Measurements from ENCODE around the gene SLC12A2. TPM values are rescaled to one million over a fixed set of nuclear protein-coding genes. Genes with fewer than 3 reads are reported as not detected.

Gene SLC12A2
- total and polyA plus RNA-seq, 9 of the 15 experiments (the other 6 are each of a cell fraction or from before 2014, with no cell fraction given): 5.1 to 20.3 (median 12.6) TPM

DNA sequence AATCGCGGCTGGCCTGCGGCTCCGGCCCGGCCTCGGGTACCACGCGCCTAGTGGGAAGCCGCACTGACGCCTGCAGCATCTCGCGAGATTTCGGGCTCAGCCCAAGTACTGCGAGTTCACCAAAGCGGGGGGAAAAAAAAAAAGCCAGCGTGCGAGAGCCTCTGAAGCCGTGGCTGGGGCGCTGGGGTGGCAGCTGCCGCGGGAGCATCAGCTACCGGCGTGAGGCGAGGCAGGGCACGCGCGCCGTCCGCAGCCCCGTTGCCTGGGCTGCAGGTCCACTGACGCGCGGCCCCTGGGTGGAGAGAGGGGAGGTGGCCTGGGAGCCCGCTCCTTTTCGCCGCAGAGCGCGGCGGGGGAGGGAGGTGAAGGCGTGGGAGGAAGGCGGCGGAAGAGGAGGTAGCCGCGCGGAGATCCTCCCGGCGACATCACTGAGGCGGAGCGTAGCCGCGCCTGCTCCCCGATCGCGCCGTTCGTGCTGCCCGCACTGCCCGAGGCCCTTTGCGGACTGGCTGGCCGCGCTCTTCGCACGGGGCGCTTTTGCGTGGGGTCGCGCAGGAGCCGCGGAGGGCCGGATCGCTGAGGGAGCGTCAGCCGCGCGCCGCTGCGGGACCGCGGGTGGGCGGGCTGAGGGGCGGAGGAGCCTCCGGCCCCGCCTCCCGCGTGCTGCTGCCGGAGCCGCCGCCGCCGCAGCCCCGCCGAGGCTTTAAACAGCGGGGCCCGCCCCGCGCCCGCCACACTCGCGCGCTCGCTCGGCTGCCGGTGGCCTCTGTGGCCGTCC lies at the start of gene SLC12A2 (continued):
- peak; percentile 91 for TF ChIP-seq RBFOX2 (IDR thresholded peaks at IDR 0.05; ENCODE audit: low read depth, low read length)
- TF ChIP-seq EP400 (IDR thresholded peaks at IDR 0.05): peak; percentile 86
- TF ChIP-seq SUPT5H (IDR thresholded peaks at IDR 0.05): peak; percentile 79
- no peak for TF ChIP-seq DNMT1 (IDR thresholded peaks at IDR 0.05)
- no peak for TF ChIP-seq ZNF175 (CRISPR knock-in tag; IDR thresholded peaks at IDR 0.05; ENCODE audit: low read depth)
- TF ChIP-seq SREBF1 (IDR thresholded peaks at IDR 0.05; ENCODE audit: borderline replicate concordance, low read depth, low read length): no peak
- TF ChIP-seq, protein P1, sequence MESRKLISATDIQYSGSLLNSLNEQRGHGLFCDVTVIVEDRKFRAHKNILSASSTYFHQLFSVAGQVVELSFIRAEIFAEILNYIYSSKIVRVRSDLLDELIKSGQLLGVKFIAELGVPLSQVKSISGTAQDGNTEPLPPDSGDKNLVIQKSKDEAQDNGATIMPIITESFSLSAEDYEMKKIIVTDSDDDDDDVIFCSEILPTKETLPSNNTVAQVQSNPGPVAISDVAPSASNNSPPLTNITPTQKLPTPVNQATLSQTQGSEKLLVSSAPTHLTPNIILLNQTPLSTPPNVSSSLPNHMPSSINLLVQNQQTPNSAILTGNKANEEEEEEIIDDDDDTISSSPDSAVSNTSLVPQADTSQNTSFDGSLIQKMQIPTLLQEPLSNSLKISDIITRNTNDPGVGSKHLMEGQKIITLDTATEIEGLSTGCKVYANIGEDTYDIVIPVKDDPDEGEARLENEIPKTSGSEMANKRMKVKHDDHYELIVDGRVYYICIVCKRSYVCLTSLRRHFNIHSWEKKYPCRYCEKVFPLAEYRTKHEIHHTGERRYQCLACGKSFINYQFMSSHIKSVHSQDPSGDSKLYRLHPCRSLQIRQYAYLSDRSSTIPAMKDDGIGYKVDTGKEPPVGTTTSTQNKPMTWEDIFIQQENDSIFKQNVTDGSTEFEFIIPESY (CRISPR knock-in tag; IDR thresholded peaks at IDR 0.05): peak; percentile 59
- TF ChIP-seq HEY1 (CRISPR knock-in tag; IDR thresholded peaks at IDR 0.05; ENCODE audit: borderline replicate concordance): no peak
- TF ChIP-seq ZNF239 (CRISPR knock-in tag; IDR thresholded peaks at IDR 0.05): no peak
- TF ChIP-seq, protein P2, sequence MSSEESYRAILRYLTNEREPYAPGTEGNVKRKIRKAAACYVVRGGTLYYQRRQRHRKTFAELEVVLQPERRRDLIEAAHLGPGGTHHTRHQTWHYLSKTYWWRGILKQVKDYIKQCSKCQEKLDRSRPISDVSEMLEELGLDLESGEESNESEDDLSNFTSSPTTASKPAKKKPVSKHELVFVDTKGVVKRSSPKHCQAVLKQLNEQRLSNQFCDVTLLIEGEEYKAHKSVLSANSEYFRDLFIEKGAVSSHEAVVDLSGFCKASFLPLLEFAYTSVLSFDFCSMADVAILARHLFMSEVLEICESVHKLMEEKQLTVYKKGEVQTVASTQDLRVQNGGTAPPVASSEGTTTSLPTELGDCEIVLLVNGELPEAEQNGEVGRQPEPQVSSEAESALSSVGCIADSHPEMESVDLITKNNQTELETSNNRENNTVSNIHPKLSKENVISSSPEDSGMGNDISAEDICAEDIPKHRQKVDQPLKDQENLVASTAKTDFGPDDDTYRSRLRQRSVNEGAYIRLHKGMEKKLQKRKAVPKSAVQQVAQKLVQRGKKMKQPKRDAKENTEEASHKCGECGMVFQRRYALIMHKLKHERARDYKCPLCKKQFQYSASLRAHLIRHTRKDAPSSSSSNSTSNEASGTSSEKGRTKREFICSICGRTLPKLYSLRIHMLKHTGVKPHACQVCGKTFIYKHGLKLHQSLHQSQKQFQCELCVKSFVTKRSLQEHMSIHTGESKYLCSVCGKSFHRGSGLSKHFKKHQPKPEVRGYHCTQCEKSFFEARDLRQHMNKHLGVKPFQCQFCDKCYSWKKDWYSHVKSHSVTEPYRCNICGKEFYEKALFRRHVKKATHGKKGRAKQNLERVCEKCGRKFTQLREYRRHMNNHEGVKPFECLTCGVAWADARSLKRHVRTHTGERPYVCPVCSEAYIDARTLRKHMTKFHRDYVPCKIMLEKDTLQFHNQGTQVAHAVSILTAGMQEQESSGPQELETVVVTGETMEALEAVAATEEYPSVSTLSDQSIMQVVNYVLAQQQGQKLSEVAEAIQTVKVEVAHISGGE (CRISPR knock-in tag; IDR thresholded peaks at IDR 0.05): peak in 1 of 3 experiments; percentile 65; a peak in 1 of 6 replicates
- TF ChIP-seq, protein P3, sequence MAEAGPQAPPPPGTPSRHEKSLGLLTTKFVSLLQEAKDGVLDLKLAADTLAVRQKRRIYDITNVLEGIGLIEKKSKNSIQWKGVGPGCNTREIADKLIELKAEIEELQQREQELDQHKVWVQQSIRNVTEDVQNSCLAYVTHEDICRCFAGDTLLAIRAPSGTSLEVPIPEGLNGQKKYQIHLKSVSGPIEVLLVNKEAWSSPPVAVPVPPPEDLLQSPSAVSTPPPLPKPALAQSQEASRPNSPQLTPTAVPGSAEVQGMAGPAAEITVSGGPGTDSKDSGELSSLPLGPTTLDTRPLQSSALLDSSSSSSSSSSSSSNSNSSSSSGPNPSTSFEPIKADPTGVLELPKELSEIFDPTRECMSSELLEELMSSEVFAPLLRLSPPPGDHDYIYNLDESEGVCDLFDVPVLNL (CRISPR knock-in tag; IDR thresholded peaks at IDR 0.05; ENCODE audit: low read depth): 0 out of 2 replicates have a peak, but pooled peaks have one; percentile 60
- TF ChIP-seq ZNF668 (CRISPR knock-in tag; IDR thresholded peaks at IDR 0.05): no peak
- TF ChIP-seq, protein P4, sequence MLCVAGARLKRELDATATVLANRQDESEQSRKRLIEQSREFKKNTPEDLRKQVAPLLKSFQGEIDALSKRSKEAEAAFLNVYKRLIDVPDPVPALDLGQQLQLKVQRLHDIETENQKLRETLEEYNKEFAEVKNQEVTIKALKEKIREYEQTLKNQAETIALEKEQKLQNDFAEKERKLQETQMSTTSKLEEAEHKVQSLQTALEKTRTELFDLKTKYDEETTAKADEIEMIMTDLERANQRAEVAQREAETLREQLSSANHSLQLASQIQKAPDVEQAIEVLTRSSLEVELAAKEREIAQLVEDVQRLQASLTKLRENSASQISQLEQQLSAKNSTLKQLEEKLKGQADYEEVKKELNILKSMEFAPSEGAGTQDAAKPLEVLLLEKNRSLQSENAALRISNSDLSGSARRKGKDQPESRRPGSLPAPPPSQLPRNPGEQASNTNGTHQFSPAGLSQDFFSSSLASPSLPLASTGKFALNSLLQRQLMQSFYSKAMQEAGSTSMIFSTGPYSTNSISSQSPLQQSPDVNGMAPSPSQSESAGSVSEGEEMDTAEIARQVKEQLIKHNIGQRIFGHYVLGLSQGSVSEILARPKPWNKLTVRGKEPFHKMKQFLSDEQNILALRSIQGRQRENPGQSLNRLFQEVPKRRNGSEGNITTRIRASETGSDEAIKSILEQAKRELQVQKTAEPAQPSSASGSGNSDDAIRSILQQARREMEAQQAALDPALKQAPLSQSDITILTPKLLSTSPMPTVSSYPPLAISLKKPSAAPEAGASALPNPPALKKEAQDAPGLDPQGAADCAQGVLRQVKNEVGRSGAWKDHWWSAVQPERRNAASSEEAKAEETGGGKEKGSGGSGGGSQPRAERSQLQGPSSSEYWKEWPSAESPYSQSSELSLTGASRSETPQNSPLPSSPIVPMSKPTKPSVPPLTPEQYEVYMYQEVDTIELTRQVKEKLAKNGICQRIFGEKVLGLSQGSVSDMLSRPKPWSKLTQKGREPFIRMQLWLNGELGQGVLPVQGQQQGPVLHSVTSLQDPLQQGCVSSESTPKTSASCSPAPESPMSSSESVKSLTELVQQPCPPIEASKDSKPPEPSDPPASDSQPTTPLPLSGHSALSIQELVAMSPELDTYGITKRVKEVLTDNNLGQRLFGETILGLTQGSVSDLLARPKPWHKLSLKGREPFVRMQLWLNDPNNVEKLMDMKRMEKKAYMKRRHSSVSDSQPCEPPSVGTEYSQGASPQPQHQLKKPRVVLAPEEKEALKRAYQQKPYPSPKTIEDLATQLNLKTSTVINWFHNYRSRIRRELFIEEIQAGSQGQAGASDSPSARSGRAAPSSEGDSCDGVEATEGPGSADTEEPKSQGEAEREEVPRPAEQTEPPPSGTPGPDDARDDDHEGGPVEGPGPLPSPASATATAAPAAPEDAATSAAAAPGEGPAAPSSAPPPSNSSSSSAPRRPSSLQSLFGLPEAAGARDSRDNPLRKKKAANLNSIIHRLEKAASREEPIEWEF (CRISPR knock-in tag; IDR thresholded peaks at IDR 0.05): no peak
- TF ChIP-seq BRD4 (IDR thresholded peaks at IDR 0.05): no peak
- no peak for TF ChIP-seq ZFP30 (CRISPR knock-in tag; IDR thresholded peaks at IDR 0.05; ENCODE audit: borderline replicate concordance)
